ENCODE results near the gene RIMS1. TPM values are rescaled to one million over a fixed set of nuclear protein-coding genes. Genes with fewer than 3 reads are reported as not detected.

RIMS1 gene
- total and polyA plus RNA-seq, 12 donors, result 0.06 to 9.2 (median 1.5) TPM; not detected in 2

DNA sequence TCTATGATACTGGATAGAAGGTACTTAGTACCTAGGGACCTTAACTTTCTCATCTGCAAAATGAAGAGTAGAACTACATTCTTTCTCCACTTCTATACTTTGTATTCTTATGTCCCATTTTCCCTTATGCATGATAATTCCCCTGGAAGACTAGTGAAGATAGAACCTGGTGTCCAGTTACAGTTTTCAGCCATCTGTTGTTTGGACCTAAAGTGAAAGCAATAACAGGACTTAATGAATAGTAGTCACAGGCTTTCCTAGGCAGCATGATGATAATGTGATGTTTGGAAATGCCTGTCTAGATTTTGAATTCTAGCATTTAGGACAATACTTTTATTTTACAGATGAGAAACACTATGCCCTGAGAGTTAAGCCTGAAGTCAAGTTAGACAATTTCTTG is 153.8 kb downstream of the RIMS1 start:
- DNase-seq, result no peak
- intact Hi-C loops (cut with DNase I), result no loop called here
- Histone ChIP-seq H3K9me3 (replicated peaks in 1 of 3) (no peaks in the 10 kb centered on the region), H3K4me3 (no peak overlapping the region), H3K4me1 (replicated peaks in 1 of 2) (no peaks in the 10 kb centered on the region), H3K27me3 (no peaks in the 10 kb centered on the region), H3K27ac (no peak overlapping the region), H3K36me3 (replicated peaks in 1 of 2) (no peaks in the 10 kb centered on the region)
- TF ChIP-seq POLR2A (IDR thresholded peaks at IDR 0.05), result no peak
- TF ChIP-seq, protein P1, sequence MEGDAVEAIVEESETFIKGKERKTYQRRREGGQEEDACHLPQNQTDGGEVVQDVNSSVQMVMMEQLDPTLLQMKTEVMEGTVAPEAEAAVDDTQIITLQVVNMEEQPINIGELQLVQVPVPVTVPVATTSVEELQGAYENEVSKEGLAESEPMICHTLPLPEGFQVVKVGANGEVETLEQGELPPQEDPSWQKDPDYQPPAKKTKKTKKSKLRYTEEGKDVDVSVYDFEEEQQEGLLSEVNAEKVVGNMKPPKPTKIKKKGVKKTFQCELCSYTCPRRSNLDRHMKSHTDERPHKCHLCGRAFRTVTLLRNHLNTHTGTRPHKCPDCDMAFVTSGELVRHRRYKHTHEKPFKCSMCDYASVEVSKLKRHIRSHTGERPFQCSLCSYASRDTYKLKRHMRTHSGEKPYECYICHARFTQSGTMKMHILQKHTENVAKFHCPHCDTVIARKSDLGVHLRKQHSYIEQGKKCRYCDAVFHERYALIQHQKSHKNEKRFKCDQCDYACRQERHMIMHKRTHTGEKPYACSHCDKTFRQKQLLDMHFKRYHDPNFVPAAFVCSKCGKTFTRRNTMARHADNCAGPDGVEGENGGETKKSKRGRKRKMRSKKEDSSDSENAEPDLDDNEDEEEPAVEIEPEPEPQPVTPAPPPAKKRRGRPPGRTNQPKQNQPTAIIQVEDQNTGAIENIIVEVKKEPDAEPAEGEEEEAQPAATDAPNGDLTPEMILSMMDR (IDR thresholded peaks at IDR 0.05), result no peak

DNA sequence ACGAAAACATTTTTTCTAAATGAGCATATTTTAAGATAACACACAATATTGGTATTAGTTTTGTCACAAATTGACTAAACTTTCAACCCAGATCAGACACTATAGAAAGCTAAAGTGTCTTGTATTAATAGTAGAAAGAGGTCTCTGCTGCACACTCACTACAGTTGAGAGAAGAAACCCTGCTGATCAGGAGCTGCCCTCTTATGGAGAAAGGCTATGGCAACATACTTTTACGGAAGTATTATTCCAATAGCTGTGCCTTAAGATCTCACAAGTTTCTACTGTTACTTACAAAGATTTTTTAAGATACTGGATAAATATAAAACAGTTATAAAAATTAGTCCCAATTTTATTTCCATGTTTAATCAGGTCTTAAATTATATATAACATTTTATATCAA is 155.7 kb downstream of the RIMS1 start:
- no peak for TF ChIP-seq POLR2A (IDR thresholded peaks at IDR 0.05)
- TF ChIP-seq, protein P1 (IDR thresholded peaks at IDR 0.05), result no peak
- no peaks in the 10 kb centered on the region for H3K9me3 ChIP-seq (replicated peaks in 1 of 3)
- no peak overlapping the region for H3K27ac ChIP-seq
- H3K27me3 ChIP-seq, result no peaks in the 10 kb centered on the region
- intact Hi-C loops (cut with DNase I), result no loop called here
- WGBS, 4 donors, result 53 to 66% (median 61%) methylated on average over 2 of the region's 2 CpGs
- no peaks in the 10 kb centered on the region for H3K36me3 ChIP-seq (replicated peaks in 1 of 2)
- H3K4me1 ChIP-seq (replicated peaks in 1 of 2), result no peaks in the 10 kb centered on the region
- DNase-seq, result no peak
- H3K4me3 ChIP-seq, result no peak overlapping the region

DNA sequence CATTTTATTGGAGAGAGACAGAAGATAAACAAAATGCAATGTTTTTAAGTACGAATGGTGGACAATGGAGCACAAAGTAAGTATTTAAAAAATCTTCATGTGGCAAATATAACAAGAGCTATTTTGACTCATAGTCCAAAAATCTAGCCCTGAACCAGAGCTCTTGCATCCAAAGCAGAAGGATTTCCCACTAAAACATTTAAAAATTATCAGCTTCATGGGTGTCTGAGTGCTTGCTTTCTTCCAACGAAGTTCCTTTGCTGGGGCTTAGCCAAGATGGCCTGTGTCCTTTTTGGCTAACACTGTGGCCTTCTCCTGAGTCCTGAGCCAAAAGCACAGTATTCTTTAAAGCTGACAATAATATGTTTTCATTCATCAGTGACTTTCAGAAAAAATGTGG is 161.7 kb downstream of the RIMS1 start:
- Histone ChIP-seq H3K4me1 (replicated peaks in 1 of 2) (no peaks in the 10 kb centered on the region), H3K36me3 (replicated peaks in 1 of 2) (no peaks in the 10 kb centered on the region), H3K27me3 (no peaks in the 10 kb centered on the region), H3K4me3 (no peak overlapping the region), H3K9me3 (replicated peaks in 1 of 3) (no peaks in the 10 kb centered on the region), H3K27ac (no peak overlapping the region)
- no peak for DNase-seq
- 39 to 52% (median 47%) methylated on average over 2 of the region's 2 CpGs for WGBS, 4 donors
- TF ChIP-seq, protein P1 (IDR thresholded peaks at IDR 0.05), result no peak
- no peak for TF ChIP-seq POLR2A (IDR thresholded peaks at IDR 0.05)
- intact Hi-C loops (cut with DNase I), result no loop called here

DNA sequence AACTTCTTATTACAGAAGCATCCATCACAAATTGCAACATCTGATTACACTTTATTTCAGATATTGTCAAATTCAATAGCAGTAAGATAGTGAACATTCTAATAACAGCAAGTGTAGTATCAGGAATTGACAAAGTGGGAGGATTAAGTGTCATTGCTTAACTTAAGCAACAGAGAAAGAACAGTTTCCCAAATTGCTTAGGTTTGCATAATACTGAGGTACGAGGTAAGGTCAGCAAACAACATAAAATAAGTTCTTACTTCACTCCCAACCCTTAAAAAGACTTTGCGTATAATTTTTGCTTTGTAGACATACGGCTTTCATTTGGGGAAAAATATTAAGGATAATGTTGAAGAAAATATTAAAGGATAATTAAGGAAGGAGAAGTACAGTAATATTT is 163.0 kb downstream of the RIMS1 start:
- intact Hi-C loops (cut with DNase I), result no loop called here
- TF ChIP-seq, protein P1 (IDR thresholded peaks at IDR 0.05), result no peak
- no peak for TF ChIP-seq POLR2A (IDR thresholded peaks at IDR 0.05)
- WGBS, 4 donors, result 56 to 83% (median 72%) methylated on average over 3 of the region's 3 CpGs

More for the DNA sequence above, 163.0 kb downstream of the RIMS1 start:
- Histone ChIP-seq H3K9me3 (replicated peaks in 1 of 3) (no peaks in the 10 kb centered on the region), H3K27me3 (no peaks in the 10 kb centered on the region), H3K36me3 (replicated peaks in 1 of 2) (no peaks in the 10 kb centered on the region), H3K4me3 (no peak overlapping the region), H3K4me1 (replicated peaks in 1 of 2) (no peaks in the 10 kb centered on the region), H3K27ac (no peak overlapping the region)
- DNase-seq, result no peak

Data from adrenal gland (tissue), 12 donors.